Measurements from ENCODE around the gene PER1. TPM values are rescaled to one million over a fixed set of nuclear protein-coding genes. Genes with fewer than 3 reads are reported as not detected.

PER1 gene
- total and polyA plus RNA-seq, 2 of the 8 experiments (the other 6 are each of a cell fraction or from before 2014, with no cell fraction given), result 9.6 to 38.0 TPM

- Histone ChIP-seq H3K27me3 (replicated peaks in 1 of 4; ENCODE audit: control insufficient read depth in 3 of 4, extremely low read depth in 1 of 4, insufficient read depth in 3 of 4, low read length in 3 of 4) (no peaks in the 10 kb centered on the region), H3K9ac (replicated peaks in 1 of 4; ENCODE audit: extremely low read depth in 1 of 4, low read depth in 3 of 4, low read length in 3 of 4) (no peak overlapping the region), H2BK15ac (ENCODE audit: low read length) (no peak overlapping the region), H3K4me3 (ENCODE audit: extremely low read depth in 1 of 4, insufficient read depth in 2 of 4, low read depth in 3 of 4, low read length in 4 of 4) (no peak overlapping the region), H2AK5ac (ENCODE audit: low read depth, low read length) (no peak overlapping the region), H3K79me1 (ENCODE audit: low read depth, low read length) (peaks cover 8% of the 10 kb centered on the region), H2BK5ac (ENCODE audit: low read depth, low read length) (no peak overlapping the region; the same call in 1 of the 2 replicates), H3K9me3 (ENCODE audit: insufficient read depth in 2 of 2, low read depth in 1 of 2, low read length in 1 of 2) (no peaks in the 10 kb centered on the region), H3K14ac (ENCODE audit: insufficient read length) (no peak overlapping the region), H2BK120ac (replicated peaks; ENCODE audit: low read depth, low read length) (no peak overlapping the region), H3K56ac (replicated peaks; ENCODE audit: insufficient read length, low read depth, low read length) (no peak overlapping the region), H3K23me2 (ENCODE audit: low read depth, low read length) (peaks cover 24% of the 10 kb centered on the region), H3K79me2 (ENCODE audit: control insufficient read depth in 1 of 2, insufficient read depth in 2 of 2, low read length in 2 of 2) (peaks cover 0 to 15% of the 10 kb centered on the region in 2 experiments; a peak in 2 of 4 replicates), H2BK12ac (ENCODE audit: low read depth, low read length) (0 out of 2 replicates have a peak overlapping the region, but pooled peaks have one; percentile 50), H3K23ac (ENCODE audit: insufficient read length) (no peak overlapping the region), H3K4me1 (replicated peaks in 1 of 4; ENCODE audit: control insufficient read depth in 3 of 4, insufficient read depth in 4 of 4, low read length in 3 of 4) (peaks cover 4 to 29% (median 23%) of the 10 kb centered on the region in 4 experiments), H3K27ac (ENCODE audit: low read depth, low read length) (no peak overlapping the region), H2AFZ (ENCODE audit: low read length) (no peak overlapping the region), H3K36me3 (ENCODE audit: control insufficient read depth in 2 of 4, insufficient read depth in 4 of 4, low read length in 3 of 4) (peaks cover 0 to 10% (median 5%) of the 10 kb centered on the region in 4 experiments; a peak in 6 of 8 replicates), H4K5ac (ENCODE audit: insufficient read length, low read depth, low read length) (no peak overlapping the region), H3K4me2 (ENCODE audit: insufficient read depth in 1 of 2, low read depth in 2 of 2, low read length in 2 of 2) (no peak overlapping the region; a peak in 1 of 4 replicates), H3K18ac (ENCODE audit: extremely low read depth, low read length) (no peak overlapping the region), H2BK20ac (ENCODE audit: low read length) (no peak overlapping the region), H3K4ac (replicated peaks; ENCODE audit: insufficient read length, low read depth, low read length) (no peak overlapping the region), H4K8ac (ENCODE audit: extremely low read depth, insufficient read depth, low read length) (no peak overlapping the region; the same call in 1 of the 2 replicates), H4K91ac (replicated peaks; ENCODE audit: insufficient read length, low read length) (no peak overlapping the region), H4K20me1 (replicated peaks in 1 of 2; ENCODE audit: control insufficient read depth in 1 of 2, insufficient read depth in 2 of 2, low read length in 2 of 2) (peaks cover 8 to 9% of the 10 kb centered on the region in 2 experiments)
- FAIRE-seq (no peak), DNase-seq (ENCODE audit: low read depth in 1 of 2, low spot score in 2 of 2) (no peak)
- WGBS, 2 experiments (ENCODE audit: extremely low coverage in 1 of 2, insufficient coverage in 1 of 2, insufficient read length in 1 of 2, insufficient replicate concordance in 2 of 2, low coverage in 1 of 2, low lambda C conversion rate in 2 of 2, missing lambda C conversion rate in 1 of 2), result 89% methylated on average over 5 of the region's 5 CpGs; no CpG with 5 or more reads in 1 of the 2 experiments
- CTCF ChIA-PET (ENCODE audit: partially characterized antibody), result interaction anchor here (0.7 to 10.3 kb wide), 5 partner anchors 10 to 40 kb away, joined by 3 to 133 read pairs (median 4); partner anchors contain the start of gene ALOXE3
- POLR2A ChIA-PET (ENCODE audit: partially characterized antibody), result interaction anchor here (0.7 to 15.7 kb wide), 7 partner anchors 10 to 40 kb away, joined by 3 to 289 read pairs (median 4); partner anchors contain the start of gene TMEM107
- no peak for TF ChIP-seq RNF2 (IDR thresholded peaks at IDR 0.05; ENCODE audit: borderline replicate concordance, low read depth, low read length, missing control alignments, poor library complexity, severe bottlenecking)
These were observed 8.6 kb upstream of the PER1 start for GRCh38 chr17:8160741-8161221.

Measured in H1 (cell line).